ENCODE measurements around the gene EXOC3L2.
A peak's percentile ranks its signal among the peaks of the same experiment; 100 is the strongest.
"Not testable (repeated sequence)": the region's sequence is repeated elsewhere in the genome, so short reads cannot be mapped to it uniquely, and the experiment has no call there.

EXOC3L2 gene

GRCh38 chr19:45250832-45251451 lies 5.7 kb upstream of the EXOC3L2 start, which contains the start of gene MARK4:
Gene MARK4, plus strand, starts transcription at chr19:45251271. Its CDS starts 318 bp downstream, at chr19:45251589.
- ATAC-seq (replicated peaks) (peak; percentile 71), DNase-seq (peak; percentile 24 to 49 (median 31))
- H3K9me3 Mint-ChIP-seq = no peaks in the 10 kb centered on the region
- peaks cover 41 to 46% of the 10 kb centered on the region in 2 donors for H3K4me1 Mint-ChIP-seq (ENCODE audit: low read depth in 2 of 2)
- H3K27me3 Mint-ChIP-seq = peaks cover 0 to 3% of the 10 kb centered on the region in 2 donors
- peak within 1 kb of the TSS; percentile 90 to 94 for H3K4me3 Mint-ChIP-seq
- peaks cover 4% of the 10 kb centered on the region for H3K36me3 Mint-ChIP-seq (ENCODE audit: insufficient read depth)
- peak within 1 kb of the TSS; percentile 91 to 97 for H3K27ac Mint-ChIP-seq

GRCh38 chr19:45250216-45250831 lies 5.1 kb upstream of the EXOC3L2 start:
- Mint-ChIP-seq H3K27me3 (peaks cover 0 to 9% of the 10 kb centered on the region in 2 donors), H3K27ac (peak overlapping the region; percentile 44 to 87), H3K4me1 (ENCODE audit: low read depth in 2 of 2) (peaks cover 37 to 42% of the 10 kb centered on the region in 2 donors), H3K4me3 (peak overlapping the region; percentile 78 to 84), H3K9me3 (no peaks in the 10 kb centered on the region), H3K36me3 (ENCODE audit: insufficient read depth) (peaks cover 4% of the 10 kb centered on the region)
- DNase-seq (peak in 1 of 3 experiments; percentile 5), ATAC-seq (replicated peaks) (no peak)

GRCh38 chr19:45249261-45250033 lies 4.2 kb upstream of the EXOC3L2 start:
- no peak for ATAC-seq (replicated peaks)
- Mint-ChIP-seq H3K36me3 (ENCODE audit: insufficient read depth) (no peaks in the 10 kb centered on the region), H3K4me3 (peak overlapping the region; percentile 78 to 84), H3K9me3 (no peaks in the 10 kb centered on the region), H3K27me3 (peaks cover 9 to 18% of the 10 kb centered on the region in 2 donors), H3K27ac (no peak overlapping the region), H3K4me1 (ENCODE audit: low read depth in 2 of 2) (peaks cover 31 to 34% of the 10 kb centered on the region in 2 donors)
- DNase-seq = no peak

GRCh38 chr19:45247136-45247535 lies 1.9 kb upstream of the EXOC3L2 start:
- H3K9me3 Mint-ChIP-seq = no peaks in the 10 kb centered on the region
- H3K27me3 Mint-ChIP-seq = peaks cover 18 to 24% of the 10 kb centered on the region in 2 donors
- H3K4me1 Mint-ChIP-seq (ENCODE audit: low read depth in 2 of 2) = peaks cover 10 to 13% of the 10 kb centered on the region in 2 donors
- DNase-seq (no peak), ATAC-seq (replicated peaks) (no peak)
- no peak overlapping the region for H3K4me3 Mint-ChIP-seq
- no peaks in the 10 kb centered on the region for H3K36me3 Mint-ChIP-seq (ENCODE audit: insufficient read depth)
- no peak overlapping the region for H3K27ac Mint-ChIP-seq

- H3K27me3 Mint-ChIP-seq = peaks cover 18 to 36% of the 10 kb centered on the region in 2 donors
- no peak overlapping the region for H3K4me3 Mint-ChIP-seq
- ATAC-seq (replicated peaks) = no peak
- no peak for DNase-seq
- no peaks in the 10 kb centered on the region for H3K9me3 Mint-ChIP-seq
- H3K27ac Mint-ChIP-seq = no peak overlapping the region
- H3K36me3 Mint-ChIP-seq (ENCODE audit: insufficient read depth) = no peaks in the 10 kb centered on the region
- H3K4me1 Mint-ChIP-seq (ENCODE audit: low read depth in 2 of 2) = peaks cover 7 to 10% of the 10 kb centered on the region in 2 donors
Measured at GRCh38 chr19:45245826-45246225, 619 bp upstream of the EXOC3L2 start.

GRCh38 chr19:45244133-45244794 lies 943 bp downstream of the EXOC3L2 start:
- H3K9me3 Mint-ChIP-seq = no peaks in the 10 kb centered on the region
- no peak for DNase-seq
- H3K4me1 Mint-ChIP-seq (ENCODE audit: low read depth in 2 of 2) = peaks cover 3 to 5% of the 10 kb centered on the region in 2 donors
- H3K27ac Mint-ChIP-seq = no peak overlapping the region
- no peaks in the 10 kb centered on the region for H3K36me3 Mint-ChIP-seq (ENCODE audit: insufficient read depth)
- no peak overlapping the region for H3K4me3 Mint-ChIP-seq
- H3K27me3 Mint-ChIP-seq = peaks cover 18 to 36% of the 10 kb centered on the region in 2 donors
- no peak for ATAC-seq (replicated peaks)

GRCh38 chr19:45243144-45243732 lies 2.0 kb downstream of the EXOC3L2 start:
- Mint-ChIP-seq H3K4me1 (ENCODE audit: low read depth in 2 of 2) (no peaks in the 10 kb centered on the region), H3K36me3 (ENCODE audit: insufficient read depth) (no peaks in the 10 kb centered on the region)

GRCh38 chr19:45238556-45238955 lies 6.7 kb downstream of the EXOC3L2 start:
- H3K4me1 Mint-ChIP-seq (ENCODE audit: low read depth in 2 of 2) = peaks cover 8 to 9% of the 10 kb centered on the region in 2 donors
- no peak overlapping the region for H3K27ac Mint-ChIP-seq
- H3K27me3 Mint-ChIP-seq = peaks cover 25 to 58% of the 10 kb centered on the region in 2 donors
- no peaks in the 10 kb centered on the region for H3K9me3 Mint-ChIP-seq
- DNase-seq (no peak), ATAC-seq (replicated peaks) (no peak)
- H3K36me3 Mint-ChIP-seq (ENCODE audit: insufficient read depth) = no peaks in the 10 kb centered on the region
- no peak overlapping the region for H3K4me3 Mint-ChIP-seq

More at GRCh38 chr19:45243144-45243732, 2.0 kb downstream of the EXOC3L2 start:
- no peak for DNase-seq
- Mint-ChIP-seq H3K4me3 (no peak overlapping the region), H3K27ac (no peak overlapping the region), H3K9me3 (no peaks in the 10 kb centered on the region), H3K27me3 (peaks cover 18 to 40% of the 10 kb centered on the region in 2 donors)
- no peak for ATAC-seq (replicated peaks)

GRCh38 chr19:45235485-45235884 lies 9.7 kb downstream of the EXOC3L2 start:
- no peak for ATAC-seq (replicated peaks)
- Mint-ChIP-seq H3K27me3 (peaks cover 26 to 65% of the 10 kb centered on the region in 2 donors), H3K4me1 (ENCODE audit: low read depth in 2 of 2) (peaks cover 8 to 9% of the 10 kb centered on the region in 2 donors)

GRCh38 chr19:45234089-45234869 lies 10.9 kb downstream of the EXOC3L2 start:
- Mint-ChIP-seq H3K27me3 (peaks cover 26 to 65% of the 10 kb centered on the region in 2 donors), H3K4me3 (no peak overlapping the region), H3K36me3 (ENCODE audit: insufficient read depth) (no peaks in the 10 kb centered on the region), H3K9me3 (no peaks in the 10 kb centered on the region), H3K27ac (no peak overlapping the region), H3K4me1 (ENCODE audit: low read depth in 2 of 2) (peaks cover 8 to 9% of the 10 kb centered on the region in 2 donors)
- DNase-seq (no peak), ATAC-seq (replicated peaks) (no peak)

More at GRCh38 chr19:45235485-45235884, 9.7 kb downstream of the EXOC3L2 start:
- H3K36me3 Mint-ChIP-seq (ENCODE audit: insufficient read depth) = no peaks in the 10 kb centered on the region
- H3K9me3 Mint-ChIP-seq = no peaks in the 10 kb centered on the region
- H3K4me3 Mint-ChIP-seq = no peak overlapping the region
- DNase-seq = no peak
- peak overlapping the region; percentile 49 to 88 for H3K27ac Mint-ChIP-seq

GRCh38 chr19:45231891-45232290 lies 13.3 kb downstream of the EXOC3L2 start:
- Mint-ChIP-seq H3K27ac (no peak overlapping the region), H3K36me3 (ENCODE audit: insufficient read depth) (no peaks in the 10 kb centered on the region), H3K27me3 (peaks cover 38 to 62% of the 10 kb centered on the region in 2 donors), H3K9me3 (no peaks in the 10 kb centered on the region), H3K4me3 (no peak overlapping the region), H3K4me1 (ENCODE audit: low read depth in 2 of 2) (peaks cover 8 to 9% of the 10 kb centered on the region in 2 donors)
- ATAC-seq (replicated peaks) (no peak), DNase-seq (no peak)

GRCh38 chr19:45229056-45229455 lies 16.2 kb downstream of the EXOC3L2 start:
- H3K27ac Mint-ChIP-seq; H3K4me1 Mint-ChIP-seq (ENCODE audit: low read depth in 2 of 2); H3K9me3 Mint-ChIP-seq; DNase-seq; H3K36me3 Mint-ChIP-seq (ENCODE audit: insufficient read depth); H3K4me3 Mint-ChIP-seq; ATAC-seq (replicated peaks): not testable (repeated sequence)
- H3K27me3 Mint-ChIP-seq = peaks cover 24 to 60% of the 10 kb centered on the region in 2 donors

Measured in effector memory CD8-positive, alpha-beta T cell (primary cell).